GM21576 (cell line): ENCODE results near the gene TMEM238L.
"Not testable (repeated sequence)": the region's sequence is repeated elsewhere in the genome, so short reads cannot be mapped to it uniquely, and the experiment has no call there.

Experiments used
- ATAC-seq: cut with Tn5 transposase; IDR thresholded peaks from one replicate; pipeline ENCODE4 v1.9.1; 2021; ENCODE audit warnings: mild to moderate bottlenecking, moderate library complexity; ENCODE audit not compliant: unreplicated experiment

TMEM238L gene, protein sequence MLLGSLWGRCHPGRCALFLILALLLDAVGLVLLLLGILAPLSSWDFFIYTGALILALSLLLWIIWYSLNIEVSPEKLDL

DNA sequence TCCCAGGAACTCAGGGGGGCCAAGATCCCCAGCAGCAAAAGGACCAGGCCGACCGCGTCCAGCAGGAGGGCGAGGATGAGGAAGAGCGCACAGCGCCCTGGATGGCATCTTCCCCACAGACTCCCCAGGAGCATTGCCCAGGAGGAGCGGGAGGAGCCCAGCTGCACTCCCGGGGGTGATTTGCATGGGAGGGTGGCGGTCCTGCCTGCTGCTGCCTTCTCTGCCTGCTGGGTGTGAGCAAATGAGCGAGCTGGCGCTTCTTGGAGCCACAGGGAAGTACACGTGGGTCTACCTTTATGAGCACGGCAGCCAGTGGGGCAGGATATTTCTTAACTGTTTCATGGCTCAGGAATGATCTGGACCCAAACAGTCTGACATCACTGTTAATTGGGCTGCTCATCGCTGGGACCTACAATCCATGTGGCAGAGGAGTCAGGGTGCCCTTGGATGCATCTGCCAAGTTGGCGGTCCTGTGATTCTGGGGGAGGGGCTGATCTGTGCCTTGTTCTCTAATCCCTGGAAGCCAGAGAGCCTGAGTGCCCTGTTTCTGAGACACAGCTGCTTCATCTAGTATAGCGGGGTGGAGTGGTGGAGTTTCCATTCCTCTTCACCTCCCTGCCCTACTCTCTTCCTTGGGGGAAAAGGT is at the start of gene TMEM238L:
TSS of gene TMEM238L (minus strand) at position 270 of the 646 bp plus-strand sequence. CDS start at position 134, 136 bp downstream.
- no peak for ATAC-seq

DNA sequence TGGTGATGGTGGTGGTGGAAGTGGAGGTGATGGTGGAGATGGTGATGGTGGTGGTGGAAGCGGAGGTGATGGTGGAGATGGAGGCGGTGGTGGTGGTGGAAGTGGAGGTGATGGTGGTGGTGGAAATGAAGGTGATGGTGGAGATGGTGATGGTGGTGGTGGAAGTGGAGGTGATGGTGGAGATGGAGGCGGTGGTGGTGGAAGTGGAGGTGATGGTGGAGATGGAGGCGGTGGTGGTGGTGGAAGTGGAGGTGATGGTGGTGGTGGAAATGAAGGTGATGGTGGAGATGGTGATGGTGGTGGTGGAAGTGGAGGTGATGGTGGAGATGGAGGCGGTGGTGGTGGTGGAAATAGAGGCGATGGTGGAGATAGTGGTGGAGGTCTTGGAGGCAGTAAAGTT is 42.7 kb upstream of the TMEM238L start:
- ATAC-seq: not testable (repeated sequence)

DNA sequence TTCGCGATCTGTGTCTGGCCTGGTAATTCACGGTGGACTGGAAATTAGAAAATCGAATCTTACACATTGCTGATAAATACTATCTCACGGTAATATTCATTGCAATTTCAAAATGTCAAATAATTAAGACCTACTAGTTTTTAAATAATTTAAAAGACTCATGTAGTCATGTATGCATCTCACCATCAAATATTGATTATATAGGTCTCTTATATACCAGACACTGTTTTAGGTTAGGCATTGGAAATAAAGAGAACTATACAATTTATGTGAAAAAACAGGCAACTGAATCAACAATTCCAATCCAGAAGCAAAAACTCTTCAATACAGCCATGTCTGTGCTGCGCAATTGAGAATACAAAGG is 41.5 kb upstream of the TMEM238L start:
- no peak for ATAC-seq

DNA sequence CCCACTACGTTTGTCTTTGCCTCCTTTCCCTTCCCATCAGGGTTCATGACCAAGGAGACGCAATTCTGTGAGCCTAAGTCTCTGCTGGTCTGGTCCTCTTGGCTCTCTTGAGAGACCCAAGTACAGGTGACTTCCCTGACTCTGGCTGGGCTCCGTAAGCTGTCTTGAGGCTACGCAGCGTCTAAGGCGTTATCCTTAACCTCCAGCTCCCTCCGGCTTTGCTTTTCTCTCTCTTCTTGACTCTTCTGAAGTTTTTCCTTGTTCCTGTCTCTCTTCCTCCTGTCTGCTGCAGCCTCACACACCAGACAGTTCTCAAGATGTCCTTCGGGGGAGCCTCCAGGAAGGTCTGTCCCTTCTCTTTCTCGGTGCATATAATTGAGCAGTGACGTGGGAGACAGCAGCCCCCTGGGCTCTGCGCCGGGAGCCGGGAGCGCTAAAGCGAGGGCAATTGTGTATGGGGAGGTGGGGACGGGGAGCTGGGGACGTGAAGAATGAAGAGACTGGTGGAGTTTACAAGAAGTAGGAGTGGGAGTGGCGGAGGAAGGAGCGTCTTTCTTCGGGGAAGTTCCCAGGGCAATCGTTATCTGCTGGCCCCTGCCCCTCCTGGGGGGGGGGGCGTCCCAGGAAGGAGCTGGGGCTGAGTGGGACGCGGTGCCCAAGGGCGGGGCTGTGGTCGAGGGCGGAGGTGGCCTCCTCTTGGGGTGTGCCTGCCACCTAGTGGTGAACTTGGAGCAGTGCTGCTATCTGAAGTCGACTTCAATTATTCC is 40.9 kb upstream of the TMEM238L start:
- ATAC-seq: peak; percentile 72

DNA sequence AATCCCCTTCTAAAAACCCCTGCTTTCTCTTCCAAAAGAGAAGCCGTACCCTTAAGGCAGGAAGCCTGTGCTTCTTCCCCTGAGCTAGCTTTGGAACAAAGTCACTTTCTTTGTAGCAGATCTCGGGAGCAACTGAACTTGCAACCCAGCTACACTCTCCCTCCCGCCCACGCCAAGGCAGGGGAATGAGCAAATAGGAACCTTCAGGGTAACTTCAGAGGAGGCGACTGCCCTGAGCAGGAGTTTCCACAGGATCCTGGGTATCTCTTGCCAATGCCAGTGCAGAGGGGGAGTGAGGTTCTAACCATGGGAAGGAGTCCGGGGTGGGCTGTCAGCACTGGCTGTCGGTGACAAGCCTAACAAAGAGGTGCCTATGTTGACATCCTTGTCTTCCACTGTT is 39.9 kb upstream of the TMEM238L start:
- ATAC-seq: no peak

DNA sequence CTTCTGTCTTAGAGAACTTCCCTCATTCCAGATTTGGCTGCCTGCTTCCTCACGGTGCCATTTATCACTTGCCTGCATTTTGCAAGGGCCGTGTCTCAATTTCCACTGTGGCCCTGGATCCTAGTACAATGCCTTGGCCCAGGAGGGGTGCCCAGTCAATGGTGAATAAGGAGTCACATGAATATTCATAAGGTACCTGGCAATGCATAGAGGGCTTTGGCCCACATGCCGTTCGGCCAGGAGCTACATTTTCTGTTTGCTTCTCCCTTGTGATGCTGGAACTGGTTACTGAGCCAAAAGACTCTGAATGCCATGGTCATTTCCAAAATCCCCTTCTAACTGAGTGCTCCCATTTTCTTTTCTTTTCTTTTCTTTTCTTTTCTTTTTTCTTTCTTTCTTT is 38.8 kb upstream of the TMEM238L start:
- ATAC-seq: no peak

DNA sequence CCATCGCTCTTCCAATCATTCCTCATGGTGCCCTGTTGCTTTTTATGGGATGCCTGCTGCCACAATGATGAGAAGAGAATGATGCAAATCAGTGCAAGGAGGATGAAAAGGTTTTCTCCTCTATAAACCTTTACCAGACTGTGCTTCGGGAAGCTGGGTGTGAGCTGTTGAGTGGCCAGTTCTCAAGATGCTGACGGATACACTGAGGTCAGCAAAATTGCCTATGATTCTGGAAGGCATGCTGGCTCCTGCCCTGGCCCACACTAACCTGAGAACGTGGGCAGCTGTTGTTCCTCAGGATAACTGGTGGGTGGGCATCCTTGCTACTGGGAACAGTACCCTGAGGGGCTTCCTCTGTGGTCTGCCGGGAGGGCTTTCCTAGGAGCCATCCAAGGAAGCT is 34.8 kb upstream of the TMEM238L start:
- no peak for ATAC-seq

DNA sequence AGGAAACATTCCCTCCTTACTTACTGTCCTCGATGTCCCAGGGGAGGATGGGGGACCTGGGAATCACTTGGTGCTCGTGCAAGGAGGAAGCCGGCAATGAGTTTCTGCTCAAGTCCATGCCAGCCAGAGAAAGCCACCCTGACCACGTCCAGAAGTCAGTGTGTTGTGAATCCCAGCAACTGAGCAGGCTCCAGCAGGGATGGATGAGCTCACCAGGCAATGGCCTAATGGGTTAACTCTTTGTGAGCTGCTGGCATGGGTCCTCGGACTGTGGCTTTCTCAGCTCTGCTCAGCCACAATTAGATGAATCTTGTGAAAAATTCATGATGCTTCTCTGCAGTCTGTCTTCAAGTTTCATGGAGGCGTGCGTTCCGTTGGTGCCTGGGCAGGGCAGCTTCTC is 34.0 kb upstream of the TMEM238L start, which contains the start of gene PIRT:
TSS of gene PIRT (minus strand) at position 167 of the 400 bp plus-strand sequence. CDS start 12,442 bp downstream, outside the sequence.
- no peak for ATAC-seq

DNA sequence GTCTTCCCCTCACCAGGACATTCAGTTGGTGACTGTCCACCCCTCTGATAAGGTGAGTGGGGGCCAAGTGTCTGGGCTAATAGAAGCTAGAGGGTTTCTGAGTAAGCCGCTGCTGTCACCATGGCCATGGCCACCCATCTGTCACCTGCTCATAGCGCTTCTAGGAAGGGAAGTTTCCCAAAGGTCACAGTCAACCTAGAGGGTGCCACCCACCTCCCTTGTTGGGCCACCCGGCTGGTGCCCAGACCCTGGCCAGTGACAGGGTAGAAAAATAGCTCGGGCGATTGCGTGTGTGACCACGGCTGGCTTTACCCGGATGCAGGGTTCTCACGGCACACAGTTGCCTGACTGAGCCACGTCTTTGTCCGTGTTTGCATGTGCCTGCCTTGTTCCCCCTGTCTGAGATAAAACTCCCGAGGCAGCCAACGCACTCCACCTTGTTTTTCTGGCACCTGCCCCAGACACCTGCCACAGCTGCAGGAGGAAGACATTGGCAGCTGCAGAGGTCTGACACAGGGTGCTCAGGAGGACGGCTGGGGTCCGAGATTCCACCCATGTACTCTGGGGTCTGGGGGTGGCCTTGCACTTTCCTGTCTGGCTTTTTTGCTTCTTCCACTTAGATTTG is 33.2 kb upstream of the TMEM238L start:
- no peak for ATAC-seq

DNA sequence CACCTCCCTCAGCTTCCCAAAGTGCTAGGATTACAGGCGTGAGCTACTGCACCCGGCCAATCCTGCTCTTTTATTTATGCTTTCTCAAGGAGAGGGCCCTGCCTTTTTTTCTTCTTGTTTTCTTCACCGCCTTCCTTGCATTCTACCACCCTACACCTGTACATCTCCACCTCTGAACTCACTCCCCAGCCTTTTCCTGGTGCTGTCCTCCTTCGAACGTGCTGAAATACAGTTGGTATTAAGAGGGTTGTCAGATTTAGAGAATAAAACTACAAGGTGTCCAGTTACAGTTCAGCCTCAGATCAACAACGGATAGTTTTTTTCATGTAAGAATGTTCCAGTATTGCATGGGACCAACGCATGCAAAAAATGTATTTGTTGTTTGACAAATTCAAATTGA is 32.2 kb upstream of the TMEM238L start:
- no peak for ATAC-seq

DNA sequence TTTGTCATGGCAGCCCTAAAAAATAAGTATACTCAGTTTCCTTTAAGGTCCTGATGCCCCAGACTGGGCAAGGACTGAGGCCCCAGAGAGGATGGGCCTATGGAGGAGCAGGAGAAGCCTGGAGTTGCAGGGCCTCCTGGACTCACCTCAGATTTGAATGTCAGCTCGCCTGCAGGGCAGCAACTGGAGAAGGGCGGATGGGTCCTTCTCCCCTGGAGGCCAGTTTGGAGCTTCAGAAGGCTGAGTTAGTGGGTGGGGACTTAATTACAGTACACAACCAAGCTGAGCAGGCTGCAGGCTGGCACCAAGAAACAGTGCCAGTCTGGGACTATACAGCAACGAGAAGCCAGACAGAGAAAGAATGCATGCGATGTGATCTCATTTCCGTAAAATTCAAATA is 27.8 kb upstream of the TMEM238L start:
- no peak for ATAC-seq

DNA sequence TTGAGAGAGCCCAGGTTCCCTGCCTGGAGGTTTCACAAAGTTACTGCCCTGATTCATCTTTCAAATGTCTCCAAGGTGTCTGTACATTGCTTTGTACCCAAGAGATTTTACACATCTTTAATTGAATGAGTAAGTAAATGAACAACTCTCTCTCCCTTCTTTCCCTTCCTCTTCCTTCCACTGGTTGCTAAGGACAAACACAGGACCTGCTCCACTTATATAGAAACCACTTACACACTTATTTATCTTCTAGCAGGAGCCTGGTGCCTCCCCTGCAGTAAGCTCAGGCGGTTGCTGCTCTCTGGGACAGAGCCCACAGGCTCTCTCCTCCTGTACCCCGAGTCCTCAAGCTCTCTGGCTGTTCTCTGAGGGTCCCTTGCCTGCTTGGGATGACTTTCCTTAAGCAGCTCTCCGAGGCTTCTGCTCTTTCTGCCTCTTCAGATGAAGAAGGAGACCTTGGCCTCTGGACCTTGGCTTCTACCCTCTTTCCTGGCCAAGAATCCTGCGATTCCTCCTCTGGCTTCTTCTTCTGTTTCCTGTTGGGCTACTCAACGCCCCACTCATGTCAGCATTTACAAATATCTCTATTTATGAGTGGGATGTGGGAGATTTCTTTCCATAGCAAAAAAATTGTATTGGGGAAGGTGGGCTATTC is 24.1 kb upstream of the TMEM238L start:
- no peak for ATAC-seq

DNA sequence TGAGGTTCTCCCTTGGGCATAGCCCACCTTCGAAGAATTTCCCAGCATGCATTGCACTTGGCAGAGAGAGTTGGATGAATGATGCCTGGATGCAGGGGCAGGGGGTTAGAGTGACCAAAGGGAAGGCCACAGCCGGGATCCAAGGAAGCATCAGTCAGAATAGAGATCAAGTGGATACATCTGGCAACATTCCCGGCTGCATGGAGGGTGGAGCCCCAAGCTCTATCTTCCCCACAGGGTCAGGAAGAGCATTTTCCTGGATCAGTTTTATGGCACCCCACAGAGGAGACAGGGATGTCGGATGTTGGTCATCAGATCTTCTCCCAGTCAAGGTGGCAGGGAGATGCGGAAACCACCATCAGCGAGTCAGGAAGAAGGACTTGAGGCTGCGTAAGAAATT is 21.0 kb upstream of the TMEM238L start:
- ATAC-seq: no peak

DNA sequence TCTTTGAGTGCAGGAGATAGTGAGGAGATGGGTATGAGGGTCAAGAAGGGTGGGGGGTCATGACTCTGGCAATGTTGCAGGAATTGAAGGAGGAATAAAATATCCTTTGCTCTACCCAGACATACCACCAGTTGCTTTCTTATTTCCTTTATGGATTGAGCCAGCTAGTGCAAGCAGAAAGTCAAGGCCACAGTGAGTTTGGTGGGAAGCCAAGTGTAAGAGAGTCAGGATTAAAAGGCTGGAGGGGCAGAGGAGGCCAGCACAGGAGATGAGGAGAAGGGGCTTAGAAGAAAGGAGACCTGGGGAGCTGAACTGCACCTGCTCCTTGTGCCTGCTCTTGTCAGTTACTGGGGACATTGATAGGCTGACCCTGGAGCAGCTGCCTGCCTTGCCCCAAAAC is 17.9 kb upstream of the TMEM238L start:
- ATAC-seq: no peak

DNA sequence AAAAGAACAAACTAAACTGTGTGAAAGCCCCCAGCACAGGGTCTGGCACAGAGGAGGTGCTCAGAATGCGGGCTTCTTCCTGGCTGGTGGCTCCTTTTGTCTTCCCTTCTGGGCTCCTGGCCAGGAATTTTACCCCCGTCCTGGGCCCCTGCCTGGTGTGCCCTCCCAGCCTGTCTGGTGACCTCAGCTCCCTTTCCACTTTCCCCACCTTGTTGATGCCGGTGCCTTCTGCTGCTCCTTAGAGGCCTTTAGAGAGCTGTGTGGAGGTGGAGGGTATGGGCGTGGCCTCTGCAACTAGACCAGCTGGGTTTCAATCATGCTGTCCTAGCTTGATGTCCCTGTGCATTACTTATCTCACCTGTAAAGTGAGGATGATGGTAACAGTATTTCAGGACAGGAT is 17.2 kb upstream of the TMEM238L start:
- no peak for ATAC-seq

DNA sequence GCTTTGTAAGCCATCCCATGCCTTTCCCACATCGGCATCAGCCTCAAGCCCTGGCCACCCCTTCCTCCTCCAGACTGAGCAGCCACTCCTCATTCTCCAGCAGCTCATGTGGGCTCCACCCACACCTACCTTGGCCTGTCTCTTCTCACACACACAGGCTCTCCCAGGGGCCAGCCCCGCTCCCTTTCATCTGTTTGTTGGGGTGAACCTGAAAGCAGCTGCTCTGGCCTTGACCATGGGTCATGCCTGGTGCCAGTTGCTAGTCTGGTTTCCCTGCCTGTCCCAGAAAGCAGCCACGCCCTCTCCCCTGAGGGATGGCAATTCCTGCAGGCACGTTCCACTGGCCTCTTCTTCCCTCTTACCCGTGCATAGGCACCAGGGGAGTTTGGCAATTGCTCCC is 11.4 kb upstream of the TMEM238L start:
- no peak for ATAC-seq

DNA sequence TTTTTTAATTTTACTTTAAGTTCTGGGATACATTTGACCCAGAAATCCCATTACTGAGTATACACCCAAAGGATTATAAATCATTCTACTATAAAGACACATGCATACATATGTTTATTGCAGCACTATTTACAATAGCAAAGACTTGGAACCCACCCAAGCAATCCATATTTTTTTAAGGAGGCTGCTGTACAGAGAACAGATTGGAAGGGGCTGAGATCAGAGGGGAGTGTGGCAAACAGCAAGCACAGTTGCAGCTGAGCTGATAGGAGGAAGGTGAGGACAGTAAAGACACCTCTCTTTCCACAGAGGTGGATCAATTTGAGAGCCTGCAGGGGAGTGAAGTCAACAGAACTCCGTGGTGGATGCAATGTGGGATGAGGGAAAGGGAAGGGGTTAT is 10.2 kb upstream of the TMEM238L start:
- no peak for ATAC-seq

DNA sequence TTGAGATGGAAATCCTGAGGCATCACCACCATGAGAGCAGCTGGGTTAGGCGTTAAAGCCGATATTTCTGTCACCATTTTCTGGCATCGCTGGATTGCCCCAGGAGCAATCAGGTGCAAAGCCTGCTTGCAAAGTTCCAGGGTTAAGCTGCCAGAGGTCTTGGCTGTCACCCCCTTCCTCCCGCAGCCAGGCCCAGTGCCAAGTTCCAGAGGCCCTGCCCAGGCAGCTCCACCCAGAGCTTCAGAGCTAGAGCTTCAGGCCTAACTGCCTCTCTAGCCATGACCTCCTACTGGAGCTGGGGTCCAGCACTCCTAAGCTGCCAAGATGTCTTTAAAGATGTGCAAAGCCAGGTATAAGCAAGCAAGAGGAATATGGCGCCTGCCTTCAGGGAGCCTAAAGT is 8.8 kb upstream of the TMEM238L start:
- no peak for ATAC-seq

DNA sequence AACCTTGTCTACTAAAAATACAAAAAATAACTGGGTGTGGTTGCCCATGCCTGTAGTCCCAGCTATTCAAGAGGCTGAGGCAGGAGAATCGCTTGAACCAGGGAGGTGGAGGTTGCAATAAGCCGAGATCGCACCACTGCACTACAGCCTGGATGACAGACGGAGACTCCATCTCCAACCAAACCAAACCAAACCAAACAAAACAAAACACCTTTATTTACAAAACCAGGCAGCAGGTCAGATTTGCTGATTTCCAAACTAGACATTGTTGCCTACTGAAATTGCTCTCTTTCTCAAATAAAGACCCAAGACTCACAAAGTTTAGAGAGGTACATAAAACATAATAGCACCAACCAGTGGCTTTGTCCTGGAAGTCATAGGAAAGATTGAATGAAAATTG is 5.7 kb upstream of the TMEM238L start:
- ATAC-seq: no peak

DNA sequence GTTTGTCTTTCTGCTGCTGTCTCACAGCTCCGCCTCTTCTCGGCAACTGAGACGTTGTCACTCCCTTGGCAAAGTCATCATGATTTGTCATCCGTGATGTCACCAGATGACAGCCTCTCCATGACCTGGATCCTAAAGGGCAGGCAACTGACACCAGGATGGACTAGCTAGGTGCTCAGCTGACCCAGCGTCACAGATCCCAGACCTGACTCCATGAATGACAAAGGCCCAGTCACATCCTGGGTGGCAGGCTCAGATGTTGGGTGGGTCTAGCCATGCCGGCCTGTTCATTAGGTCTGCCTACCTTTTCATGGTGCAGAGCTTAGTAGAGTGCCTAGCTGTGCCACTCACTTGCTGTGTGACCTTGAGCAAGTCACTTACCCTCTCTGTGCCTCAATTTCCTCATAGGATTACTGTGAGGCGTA is 3.8 kb upstream of the TMEM238L start:
- ATAC-seq: no peak

DNA sequence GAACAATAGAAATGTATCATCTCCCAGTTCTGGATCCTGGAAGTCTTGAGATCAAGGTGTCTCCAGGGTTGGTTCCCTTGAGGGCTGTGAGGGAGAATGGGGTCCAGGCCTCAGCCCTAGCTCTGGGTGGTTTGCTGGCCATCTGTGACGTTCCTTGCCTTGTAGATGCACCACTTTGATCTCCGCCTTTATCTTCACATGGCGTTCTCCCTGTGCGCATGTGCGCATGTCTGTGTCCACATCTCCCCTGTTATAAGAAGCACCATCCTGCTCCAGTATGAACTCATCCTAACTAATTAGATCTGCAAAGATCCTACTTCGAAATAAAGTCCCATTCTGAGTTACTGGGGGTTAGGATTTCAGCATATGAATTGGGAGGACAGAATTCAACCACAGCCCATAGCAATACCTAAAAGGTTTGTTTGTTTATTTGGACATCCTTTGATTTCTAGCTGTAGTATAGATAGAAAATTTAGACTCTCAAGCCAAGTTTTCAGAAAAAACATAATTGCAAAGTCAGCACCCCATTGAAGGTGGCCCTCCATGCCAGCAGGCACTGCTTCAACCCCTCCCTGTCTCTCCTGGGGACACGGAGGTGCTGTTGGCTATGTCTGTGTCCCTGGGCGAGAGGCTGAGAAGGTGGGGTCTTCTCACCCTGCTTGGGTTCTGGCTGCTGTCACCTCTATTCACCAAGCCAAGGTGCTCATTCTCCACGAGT is 2.8 kb upstream of the TMEM238L start:
- no peak for ATAC-seq
